Kidney (tissue), 14 donors: Measurements from ENCODE around the gene KCNQ5. TPM values are rescaled to one million over a fixed set of nuclear protein-coding genes. Genes with fewer than 3 reads are reported as not detected.

Experiments
- DNase-seq, 5 donors: peaks; one replicate each; pipeline ENCODE4 v3.0.0-alpha.2; 2013 to 2020
- FAIRE-seq: peaks from 2 replicates; lab custom pipeline; 2012; peaks lifted over from hg19 to GRCh38; lab: Jason Lieb, UNC
- H3K27ac ChIP-seq, 2 donors: one replicate each; pipeline ENCODE4 v1.7.0; 2013; ENCODE audit warnings: low read depth in 2 of 2, low read length in 2 of 2, inconsistent platforms in 1 of 2
- H3K27me3 ChIP-seq: one replicate; pipeline ENCODE4 v1.7.1; 2013; ENCODE audit warnings: low read length, inconsistent platforms; ENCODE audit not compliant: control insufficient read depth, insufficient read depth
- H3K36me3 ChIP-seq, 3 donors: one replicate each; pipeline versions ENCODE4 v1.7.0 to v1.7.1; 2013; ENCODE audit warnings: low read length in 3 of 3, control low read depth in 1 of 3, inconsistent platforms in 1 of 3; ENCODE audit not compliant: insufficient read depth in 3 of 3, control insufficient read depth in 2 of 3
- H3K4me1 ChIP-seq, 3 donors: one replicate each; pipeline versions ENCODE4 v1.7.0 to v1.7.1; 2013; ENCODE audit warnings: low read length in 3 of 3, inconsistent platforms in 1 of 3, low read depth in 1 of 3; ENCODE audit not compliant: control insufficient read depth in 2 of 3, insufficient read depth in 2 of 3
- H3K4me3 ChIP-seq, 3 donors: one replicate each; pipeline versions ENCODE4 v1.7.0 to v1.8.1; 2013; ENCODE audit warnings: low read length in 3 of 3, control low read depth in 1 of 3, inconsistent platforms in 1 of 3
- H3K9ac ChIP-seq, 3 donors: one replicate each; pipeline versions ENCODE4 v1.7.0 to v1.7.1; 2013; ENCODE audit warnings: low read length in 3 of 3, control low read depth in 1 of 3, inconsistent platforms in 1 of 3
- H3K9me3 ChIP-seq, 3 donors: one replicate each; pipeline versions ENCODE4 v1.7.0 to v1.7.1; 2013; ENCODE audit warnings: low read length in 3 of 3, control low read depth in 1 of 3, inconsistent platforms in 1 of 3; ENCODE audit not compliant: control insufficient read depth in 2 of 3, insufficient read depth in 1 of 3
- CTCF ChIP-seq: IDR thresholded peaks from 3 replicates; pipeline ENCODE4 v1.5.1; 2012; ENCODE audit warnings: mild to moderate bottlenecking, moderate library complexity, borderline replicate concordance; ENCODE audit not compliant: insufficient read depth; ENCODE audit errors: extremely low read depth
- intact Hi-C: fragments of 100-400 bp; cut with DNase I; formaldehyde crosslinking; loops from one replicate; pipeline ENCODE4 v1.11.1; 2022
- polyA plus RNA-seq: library from polyadenylated mRNA; stranded (reverse); fragments of 350-450 nt; fragmentation: Illumina TruSeq; extraction: RNeasy Lipid Tissue Mini Kit (QIAGEN cat#74804); gene quantifications from one replicate; pipeline ENCODE4 v1.2.3, GENCODE V29; 2014; ENCODE audit warnings: low read depth, low replicate concordance; ENCODE audit not compliant: insufficient read depth
- total RNA-seq: library from RNA; stranded (reverse); fragmentation: NEBNext Ultra II Directional; extraction: Animal tissue kit (Norgen Biotek cat#: 25700); gene quantifications from one replicate; pipeline ENCODE4 v1.2.1, GENCODE V29; 2021
- donor health status: control.
- donor health status: control.
- donor health status: control.
- donor health status: control.
- donor health status: control.
- donor health status: DM: yes; HTN: yes; CAD: no.
- donor health status: Normal renal cell carcinoma (clear cell type).

The KCNQ5 gene
- total and polyA plus RNA-seq, 2 donors from 2014 or later = 0.50 TPM; not detected in 1

- no peak for FAIRE-seq
- H3K9ac ChIP-seq = no peak overlapping the region
- H3K4me1 ChIP-seq = peaks cover 0 to 10% (median 0%) of the 10 kb centered on the region in 3 donors
- no peaks in the 10 kb centered on the region for H3K9me3 ChIP-seq
- intact Hi-C loops = no loop called here
- no peaks in the 10 kb centered on the region for H3K36me3 ChIP-seq
- peak; percentile 33 for TF ChIP-seq CTCF
- H3K4me3 ChIP-seq = no peak overlapping the region
- H3K27me3 ChIP-seq = peaks cover 10% of the 10 kb centered on the region
- no peak overlapping the region for H3K27ac ChIP-seq
- peak in 2 of 5 donors; percentile 6 to 7 for DNase-seq
Measured at GRCh38 chr6:72624557-72625160, 2.8 kb downstream of the KCNQ5 start.

- intact Hi-C loops = no loop called here
- TF ChIP-seq CTCF = no peak
- DNase-seq = no peak
- Histone ChIP-seq H3K9me3 (no peaks in the 10 kb centered on the region), H3K27me3 (peaks cover 10% of the 10 kb centered on the region), H3K4me3 (no peak overlapping the region), H3K9ac (no peak overlapping the region), H3K27ac (no peak overlapping the region), H3K36me3 (no peaks in the 10 kb centered on the region), H3K4me1 (peaks cover 0 to 8% (median 0%) of the 10 kb centered on the region in 3 donors)
- FAIRE-seq = no peak
Measured at GRCh38 chr6:72626126-72626525, 4.3 kb downstream of the KCNQ5 start.

- H3K9ac ChIP-seq = no peak overlapping the region
- no peaks in the 10 kb centered on the region for H3K36me3 ChIP-seq
- no peak overlapping the region for H3K27ac ChIP-seq
- FAIRE-seq (no peak), DNase-seq (no peak)
- peaks cover 0 to 5% (median 0%) of the 10 kb centered on the region in 3 donors for H3K4me1 ChIP-seq
- H3K27me3 ChIP-seq = peaks cover 10% of the 10 kb centered on the region
- TF ChIP-seq CTCF = no peak
- H3K9me3 ChIP-seq = no peaks in the 10 kb centered on the region
- intact Hi-C loops = no loop called here
- no peak overlapping the region for H3K4me3 ChIP-seq
Measured at GRCh38 chr6:72627539-72627938, 5.7 kb downstream of the KCNQ5 start.

- Histone ChIP-seq H3K4me3 (no peak overlapping the region), H3K4me1 (no peaks in the 10 kb centered on the region), H3K9me3 (no peaks in the 10 kb centered on the region), H3K36me3 (no peaks in the 10 kb centered on the region), H3K27ac (no peak overlapping the region), H3K9ac (no peak overlapping the region), H3K27me3 (no peaks in the 10 kb centered on the region)
- intact Hi-C loops = no loop called here
- TF ChIP-seq CTCF = no peak
- FAIRE-seq (no peak), DNase-seq (no peak)
Measured at GRCh38 chr6:72631480-72631879, 9.6 kb downstream of the KCNQ5 start.
